ENCODE data around the gene CDH6. TPM values are rescaled to one million over a fixed set of nuclear protein-coding genes. Genes with fewer than 3 reads are reported as not detected.

The CDH6 gene
- total and polyA plus RNA-seq, 2 donors (not counting 3 experiments of a cell fraction or from before 2014, with no cell fraction given) = 0.06 TPM; not detected in 1

- FAIRE-seq = no peak
- H3K27me3 ChIP-seq (ENCODE audit: control insufficient read depth in 2 of 2, insufficient read depth in 2 of 2, low read length in 2 of 2) = no peaks in the 10 kb centered on the region
- ChIA-PET CTCF (interaction anchor here (2.2 kb wide), 1 partner anchor 13 kb away, joined by 9 read pairs; no protein-coding TSS in a partner anchor), POLR2A (no interaction called here)
- no peaks in the 10 kb centered on the region for H3K9me1 ChIP-seq (replicated peaks; ENCODE audit: control insufficient read depth, extremely low read depth, insufficient read depth, low read length)
- intact Hi-C loops (cut with micrococcal nuclease) (no loop called here), dilution Hi-C loops (cut with MboI; ENCODE audit: extremely low pct_ligation_motif_present, low sequenced_read_pairs) (no loop called here)
- BruUV-seq (replicated peaks) = no TSS peak
- no peaks in the 10 kb centered on the region for H3K9me3 ChIP-seq (replicated peaks; ENCODE audit: control insufficient read depth, insufficient read depth, low read length)
- no peaks in the 10 kb centered on the region for H4K20me1 ChIP-seq (replicated peaks; ENCODE audit: control insufficient read depth, extremely low read depth, insufficient read depth, low read length)
- no peak overlapping the region for H3K27ac ChIP-seq (ENCODE audit: insufficient read depth, low read depth, low read length)
- H3K4me2 ChIP-seq (ENCODE audit: insufficient read depth, low read length) = no peak overlapping the region
- H3K9ac ChIP-seq (replicated peaks; ENCODE audit: extremely low read depth, insufficient read depth, low read length) = no peak overlapping the region
- no peaks in the 10 kb centered on the region for H3K4me1 ChIP-seq (ENCODE audit: control insufficient read depth, extremely low read depth, insufficient read depth, low read length)
- no peaks in the 10 kb centered on the region for H3K79me2 ChIP-seq (ENCODE audit: control insufficient read depth, insufficient read depth, low read length)
- DNase-seq (ENCODE audit: low read depth, low spot score) = no peak
- no peak overlapping the region for H3K4me3 ChIP-seq (replicated peaks in 1 of 3; ENCODE audit: insufficient read depth in 1 of 3, low read depth in 1 of 3, low read length in 3 of 3)
- TF ChIP-seq EZH2 (IDR thresholded peaks at IDR 0.05; ENCODE audit: borderline replicate concordance, low read depth, low read length, severe bottlenecking) (no peak), JUN (IDR thresholded peaks at IDR 0.05; ENCODE audit: borderline replicate concordance, insufficient read depth, insufficient read length, low read depth) (no peak), CTCF (IDR thresholded peaks at IDR 0.05; ENCODE audit: extremely low read depth in 1 of 2, insufficient read depth in 1 of 2, low read depth in 1 of 2, low read length in 2 of 2) (no peak), MYC (IDR thresholded peaks at IDR 0.05; ENCODE audit: low read depth, low read length) (no peak), POLR2A (IDR thresholded peaks at IDR 0.05; ENCODE audit: low read depth, low read length) (no peak), GATA2 (IDR thresholded peaks at IDR 0.05; ENCODE audit: insufficient read depth, insufficient read length, low read depth, low read length) (no peak), POLR2AphosphoS5 (IDR thresholded peaks at IDR 0.05; ENCODE audit: insufficient read depth, low read depth, low read length) (no peak), MAX (IDR thresholded peaks at IDR 0.05; ENCODE audit: insufficient read depth, insufficient read length) (no peak), FOS (IDR thresholded peaks at IDR 0.05; ENCODE audit: borderline replicate concordance, insufficient read depth, low read length) (no peak)
- no peak overlapping the region for H2AFZ ChIP-seq (ENCODE audit: low read depth, low read length)
- H3K36me3 ChIP-seq (ENCODE audit: control insufficient read depth in 2 of 2, extremely low read depth in 1 of 2, insufficient read depth in 2 of 2, low read length in 2 of 2) = no peaks in the 10 kb centered on the region
These were observed 19.9 kb upstream of the CDH6 start for GRCh38 chr5:31173614-31174013.
